Measurements from ENCODE around the gene SPX. TPM values are rescaled to one million over a fixed set of nuclear protein-coding genes. Genes with fewer than 3 reads are reported as not detected.

SPX gene, protein sequence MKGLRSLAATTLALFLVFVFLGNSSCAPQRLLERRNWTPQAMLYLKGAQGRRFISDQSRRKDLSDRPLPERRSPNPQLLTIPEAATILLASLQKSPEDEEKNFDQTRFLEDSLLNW
- total RNA-seq (12.9 TPM), polyA plus RNA-seq (ENCODE audit: insufficient read depth in 1 of 8, insufficient read length in 8 of 8, low replicate concordance in 1 of 8) (10 to 100 TPM; 17.8 to 31.2 (median 20.1) TPM)
- long read RNA-seq, donor 1, transcript SPX-203 (3 exons, 1,826 nt): major isoform, 6 of 6 reads
- long read RNA-seq, donor 1, partial matches to known transcripts: 0 of 6 reads
- long read RNA-seq, donor 1, other reads (novel, unspliced or antisense): 0 of 6 reads
- long read RNA-seq, donor 2: 0 reads
- long read RNA-seq, donor 3, full-length matches to known transcripts: 13 of 13 reads
- long read RNA-seq, donor 3, partial matches to known transcripts: 0 of 13 reads
- long read RNA-seq, donor 3, other reads (novel, unspliced or antisense): 0 of 13 reads
- long read RNA-seq, donor 4, partial matches to known transcripts: 0 of 4 reads
- long read RNA-seq, donor 4, other reads (novel, unspliced or antisense): 0 of 4 reads
- long read RNA-seq, donor 5, full-length matches to known transcripts: 20 of 25 reads
- long read RNA-seq, donor 5, partial matches to known transcripts: 0 of 25 reads
- long read RNA-seq, donor 5, other reads (novel, unspliced or antisense): 5 of 25 reads
- long read RNA-seq, donor 6, full-length matches to known transcripts: 12 of 12 reads
- long read RNA-seq, donor 6, partial matches to known transcripts: 0 of 12 reads
- long read RNA-seq, donor 6, other reads (novel, unspliced or antisense): 0 of 12 reads
- long read RNA-seq, donor 7, transcript SPX-203 (3 exons, 1,826 nt): major isoform, 15 of 16 reads
- long read RNA-seq, donor 7, partial matches to known transcripts: 0 of 16 reads
- long read RNA-seq, donor 7, other reads (novel, unspliced or antisense): 0 of 16 reads
- long read RNA-seq, donor 8, full-length matches to known transcripts: 9 of 9 reads
- long read RNA-seq, donor 8, partial matches to known transcripts: 0 of 9 reads
- long read RNA-seq, donor 8, other reads (novel, unspliced or antisense): 0 of 9 reads
- long read RNA-seq, donor 9, transcript SPX-203 (3 exons, 1,826 nt): major isoform, 11 of 13 reads
- long read RNA-seq, donor 9, partial matches to known transcripts: 0 of 13 reads
- long read RNA-seq, donor 9, other reads (novel, unspliced or antisense): 0 of 13 reads
- long read RNA-seq, donor 10, transcript SPX-203 (3 exons, 1,826 nt): major isoform, 13 of 16 reads
- long read RNA-seq, donor 10, partial matches to known transcripts: 0 of 16 reads
- long read RNA-seq, donor 10, other reads (novel, unspliced or antisense): 0 of 16 reads
- long read RNA-seq, donor 11, transcript SPX-203 (3 exons, 1,826 nt): major isoform, 5 of 6 reads
- long read RNA-seq, donor 11, partial matches to known transcripts: 0 of 6 reads
- long read RNA-seq, donor 11, other reads (novel, unspliced or antisense): 0 of 6 reads

DNA sequence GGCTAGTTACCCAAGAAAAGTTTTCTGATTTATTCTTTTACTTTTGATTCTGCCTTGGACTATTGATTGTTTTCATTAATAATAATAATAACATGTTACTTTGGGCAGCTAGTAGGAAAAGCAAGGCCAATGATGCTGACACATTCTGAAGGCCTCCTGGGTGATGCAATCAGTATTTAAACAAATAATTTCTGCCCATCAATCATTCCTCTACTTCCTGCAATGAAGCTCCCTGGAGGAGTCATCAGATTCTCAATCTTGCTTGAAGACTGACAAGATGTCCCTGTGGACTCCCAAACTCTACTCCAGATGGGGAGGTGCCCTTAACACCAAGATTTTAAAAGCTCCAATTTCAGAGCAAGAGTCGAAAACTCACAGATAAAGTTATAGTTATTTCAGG, at the start of gene SPX:
TSS of gene SPX (plus strand) at position 244 of the 400 bp plus-strand sequence. CDS start 177 bp downstream, outside the sequence.
- H3K36me3 ChIP-seq (ENCODE audit: control insufficient read depth, insufficient read depth, low read length): no peaks in the 10 kb centered on the region
- peak within 1 kb of the TSS; percentile 72 for H3K4me3 ChIP-seq (ENCODE audit: low read length)
- peaks cover 4% of the 10 kb centered on the region for H3K27me3 ChIP-seq (ENCODE audit: control insufficient read depth, insufficient read depth, low read length)
- no CpG with 5 or more reads among the region's 1 CpG for WGBS (ENCODE audit: insufficient coverage)
- no peak for DNase-seq
- H3K27ac ChIP-seq (ENCODE audit: low read length): peak within 1 kb of the TSS; percentile 81
- H3K9me3 ChIP-seq (replicated peaks; ENCODE audit: control insufficient read depth, low read depth, low read length): no peaks in the 10 kb centered on the region
- peaks cover 8% of the 10 kb centered on the region for H3K4me1 ChIP-seq (ENCODE audit: control insufficient read depth, insufficient read depth, low read length)

- Histone ChIP-seq H3K36me3 (ENCODE audit: control insufficient read depth, insufficient read depth, low read length) (peaks cover 39% of the 10 kb centered on the region), H3K4me1 (ENCODE audit: control insufficient read depth, insufficient read depth, low read length) (no peaks in the 10 kb centered on the region), H3K4me3 (ENCODE audit: low read length) (no peak overlapping the region), H3K9me3 (replicated peaks; ENCODE audit: control insufficient read depth, low read depth, low read length) (no peaks in the 10 kb centered on the region), H3K27me3 (ENCODE audit: control insufficient read depth, insufficient read depth, low read length) (no peaks in the 10 kb centered on the region), H3K27ac (ENCODE audit: low read length) (no peak overlapping the region)
- DNase-seq: no peak
- no CpG with 5 or more reads among the region's 3 CpGs for WGBS (ENCODE audit: insufficient coverage)
Measured at GRCh38 chr12:21476949-21477348, 49.1 kb upstream of the SPX start.

GRCh38 chr12:21478756-21479455, 47.2 kb upstream of the SPX start:
- peaks cover 32% of the 10 kb centered on the region for H3K36me3 ChIP-seq (ENCODE audit: control insufficient read depth, insufficient read depth, low read length)
- no peak overlapping the region for H3K27ac ChIP-seq (ENCODE audit: low read length)
- H3K27me3 ChIP-seq (ENCODE audit: control insufficient read depth, insufficient read depth, low read length): no peaks in the 10 kb centered on the region
- no peaks in the 10 kb centered on the region for H3K4me1 ChIP-seq (ENCODE audit: control insufficient read depth, insufficient read depth, low read length)
- 85% methylated on average over 5 of the region's 10 CpGs for WGBS (ENCODE audit: insufficient coverage)
- no peak for DNase-seq
- H3K4me3 ChIP-seq (ENCODE audit: low read length): no peak overlapping the region
- H3K9me3 ChIP-seq (replicated peaks; ENCODE audit: control insufficient read depth, low read depth, low read length): no peaks in the 10 kb centered on the region

GRCh38 chr12:21483531-21483930, 42.6 kb upstream of the SPX start:
- no peak for DNase-seq
- Histone ChIP-seq H3K9me3 (replicated peaks; ENCODE audit: control insufficient read depth, low read depth, low read length) (no peaks in the 10 kb centered on the region), H3K27ac (ENCODE audit: low read length) (no peak overlapping the region), H3K4me1 (ENCODE audit: control insufficient read depth, insufficient read depth, low read length) (no peaks in the 10 kb centered on the region), H3K27me3 (ENCODE audit: control insufficient read depth, insufficient read depth, low read length) (no peaks in the 10 kb centered on the region), H3K4me3 (ENCODE audit: low read length) (no peak overlapping the region), H3K36me3 (ENCODE audit: control insufficient read depth, insufficient read depth, low read length) (peaks cover 29% of the 10 kb centered on the region)
- no CpG with 5 or more reads among the region's 3 CpGs for WGBS (ENCODE audit: insufficient coverage)

GRCh38 chr12:21485998-21486397, 40.1 kb upstream of the SPX start:
- Histone ChIP-seq H3K36me3 (ENCODE audit: control insufficient read depth, insufficient read depth, low read length) (peaks cover 27% of the 10 kb centered on the region), H3K27me3 (ENCODE audit: control insufficient read depth, insufficient read depth, low read length) (no peaks in the 10 kb centered on the region), H3K9me3 (replicated peaks; ENCODE audit: control insufficient read depth, low read depth, low read length) (no peaks in the 10 kb centered on the region), H3K4me3 (ENCODE audit: low read length) (no peak overlapping the region), H3K4me1 (ENCODE audit: control insufficient read depth, insufficient read depth, low read length) (no peaks in the 10 kb centered on the region), H3K27ac (ENCODE audit: low read length) (no peak overlapping the region)
- DNase-seq: no peak

GRCh38 chr12:21499765-21500164, 26.3 kb upstream of the SPX start:
- Histone ChIP-seq H3K36me3 (ENCODE audit: control insufficient read depth, insufficient read depth, low read length) (peaks cover 33% of the 10 kb centered on the region), H3K27ac (ENCODE audit: low read length) (no peak overlapping the region), H3K4me3 (ENCODE audit: low read length) (no peak overlapping the region), H3K27me3 (ENCODE audit: control insufficient read depth, insufficient read depth, low read length) (no peaks in the 10 kb centered on the region), H3K9me3 (replicated peaks; ENCODE audit: control insufficient read depth, low read depth, low read length) (no peaks in the 10 kb centered on the region), H3K4me1 (ENCODE audit: control insufficient read depth, insufficient read depth, low read length) (peaks cover 12% of the 10 kb centered on the region)
- no peak for DNase-seq
- WGBS (ENCODE audit: insufficient coverage): no CpG with 5 or more reads among the region's 2 CpGs

DNA sequence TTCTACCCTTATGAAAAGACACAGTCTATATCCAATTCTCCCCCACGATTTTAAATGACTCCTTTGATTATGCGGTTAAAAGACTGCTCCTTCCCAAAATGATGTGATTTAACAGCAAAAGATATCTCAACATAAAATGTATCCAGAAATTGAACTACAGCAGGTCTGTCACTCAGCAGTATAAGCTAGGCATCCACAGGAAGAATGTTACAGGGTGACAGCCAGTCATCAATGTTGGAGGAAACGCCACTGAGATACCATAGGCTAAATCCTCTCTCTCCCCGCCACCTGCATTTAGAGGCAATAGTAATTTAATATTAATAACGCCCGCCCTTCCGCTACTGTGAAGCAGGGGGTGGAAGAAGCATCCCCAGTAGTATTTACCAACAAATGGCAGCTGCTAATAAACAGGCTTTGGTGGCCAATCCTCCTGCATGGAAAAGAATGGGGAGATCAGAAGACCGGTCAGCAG, 25.3 kb upstream of the SPX start:
- peaks cover 12% of the 10 kb centered on the region for H3K4me1 ChIP-seq (ENCODE audit: control insufficient read depth, insufficient read depth, low read length)
- H3K27me3 ChIP-seq (ENCODE audit: control insufficient read depth, insufficient read depth, low read length): no peaks in the 10 kb centered on the region
- WGBS (ENCODE audit: insufficient coverage): 0% methylated on average over 1 of the region's 8 CpGs
- no peaks in the 10 kb centered on the region for H3K9me3 ChIP-seq (replicated peaks; ENCODE audit: control insufficient read depth, low read depth, low read length)
- peak overlapping the region; percentile 97 for H3K4me3 ChIP-seq (ENCODE audit: low read length)
- H3K27ac ChIP-seq (ENCODE audit: low read length): peak overlapping the region; percentile 97
- no peak for DNase-seq
- peaks cover 26% of the 10 kb centered on the region for H3K36me3 ChIP-seq (ENCODE audit: control insufficient read depth, insufficient read depth, low read length)

- Histone ChIP-seq H3K27me3 (ENCODE audit: control insufficient read depth, insufficient read depth, low read length) (no peaks in the 10 kb centered on the region), H3K4me3 (ENCODE audit: low read length) (peak within 1 kb of the TSS; percentile 97), H3K4me1 (ENCODE audit: control insufficient read depth, insufficient read depth, low read length) (peaks cover 12% of the 10 kb centered on the region), H3K27ac (ENCODE audit: low read length) (peak within 1 kb of the TSS; percentile 97), H3K36me3 (ENCODE audit: control insufficient read depth, insufficient read depth, low read length) (peaks cover 19% of the 10 kb centered on the region), H3K9me3 (replicated peaks; ENCODE audit: control insufficient read depth, low read depth, low read length) (no peaks in the 10 kb centered on the region)
- under 1% methylated on average over 44 of the region's 61 CpGs for WGBS (ENCODE audit: insufficient coverage)
- peak; percentile 99 for DNase-seq
Measured at GRCh38 chr12:21501258-21502163, 24.6 kb upstream of the SPX start, which contains the start of the genes GOLT1B and RECQL. Gene GOLT1B (plus strand): TSS chr12:21501789. CDS start chr12:21501924, 135 bp downstream. Gene RECQL (minus strand): TSS chr12:21501635. CDS start chr12:21499570, 2,065 bp downstream.
